Fibroblast of skin of left biceps (primary cell): ENCODE results near the gene NLRC4.
"Not testable (repeated sequence)": the region's sequence is repeated elsewhere in the genome, so short reads cannot be mapped to it uniquely, and the experiment has no call there.

Source experiments
- DNase-seq, 2 experiments: peaks; one replicate each; pipeline ENCODE4 v3.0.0-alpha.2; 2013; ENCODE audit warnings: low read depth in 2 of 2

NLRC4 gene

GRCh38 chr2:32242331-32242730 lies 22.4 kb downstream of the NLRC4 start:
- no peak for DNase-seq

DNA sequence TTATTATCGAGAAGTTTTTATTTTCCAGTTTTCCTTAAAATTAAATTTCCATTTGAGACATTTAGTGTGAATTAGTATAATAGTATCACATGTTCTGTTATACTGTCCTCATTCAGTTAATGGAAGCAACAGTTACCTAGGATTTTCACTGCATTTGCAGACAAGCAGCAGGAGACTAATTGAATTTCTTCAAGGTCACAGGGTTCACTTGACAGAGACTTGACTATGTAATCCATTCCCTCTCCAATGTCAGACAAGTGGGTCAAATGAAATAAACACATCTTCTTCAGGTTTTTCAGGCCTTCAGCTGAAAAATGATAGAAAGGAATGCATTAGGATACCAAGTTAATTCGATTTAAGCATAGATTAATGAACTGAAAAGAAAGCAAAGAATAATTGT lies 26.7 kb downstream of the NLRC4 start:
- DNase-seq: no peak

GRCh38 chr2:32237488-32237887 lies 27.2 kb downstream of the NLRC4 start:
- DNase-seq: no peak

DNA sequence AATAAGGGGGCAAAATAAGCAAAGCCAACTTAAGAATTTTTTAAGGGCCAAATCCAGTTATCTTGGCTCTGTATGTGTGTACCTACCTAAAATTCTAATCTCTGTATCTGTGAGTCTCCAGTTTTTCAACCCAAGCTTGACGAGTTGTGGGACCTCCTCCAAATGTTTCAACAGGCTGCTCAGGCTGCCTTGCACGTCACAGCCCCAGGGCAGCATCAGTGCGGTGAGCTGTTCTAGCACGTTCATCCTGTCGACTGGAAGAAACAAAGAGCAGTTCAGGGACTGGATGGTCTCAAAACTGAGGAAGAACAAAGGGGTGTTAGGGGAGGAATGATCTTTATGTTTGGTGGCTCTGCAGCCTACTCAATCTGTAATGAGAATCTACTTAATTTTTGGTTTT lies 29.4 kb downstream of the NLRC4 start:
- DNase-seq: no peak

- DNase-seq: no peak
Measured at GRCh38 chr2:32231959-32232358, 32.7 kb downstream of the NLRC4 start.

DNA sequence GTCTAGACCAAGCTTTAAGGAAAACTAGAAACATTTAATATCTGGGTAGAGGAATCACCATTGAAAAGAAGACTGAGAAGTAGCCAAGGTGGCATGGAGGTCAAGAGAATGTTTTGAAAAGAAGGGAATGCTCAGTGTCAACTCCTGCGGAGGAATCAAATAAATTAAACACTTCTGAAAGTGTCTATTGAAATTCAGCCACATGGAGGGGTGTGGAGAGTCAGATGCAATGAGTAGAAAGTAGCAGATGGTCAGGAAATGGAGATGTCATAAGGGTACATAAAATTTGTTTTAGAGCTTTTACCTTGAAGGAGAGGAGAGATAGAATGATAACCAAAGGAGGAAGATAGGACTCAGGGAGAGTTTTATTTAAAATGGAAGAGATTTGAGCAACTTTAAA lies 35.1 kb downstream of the NLRC4 start:
- no peak for DNase-seq

DNA sequence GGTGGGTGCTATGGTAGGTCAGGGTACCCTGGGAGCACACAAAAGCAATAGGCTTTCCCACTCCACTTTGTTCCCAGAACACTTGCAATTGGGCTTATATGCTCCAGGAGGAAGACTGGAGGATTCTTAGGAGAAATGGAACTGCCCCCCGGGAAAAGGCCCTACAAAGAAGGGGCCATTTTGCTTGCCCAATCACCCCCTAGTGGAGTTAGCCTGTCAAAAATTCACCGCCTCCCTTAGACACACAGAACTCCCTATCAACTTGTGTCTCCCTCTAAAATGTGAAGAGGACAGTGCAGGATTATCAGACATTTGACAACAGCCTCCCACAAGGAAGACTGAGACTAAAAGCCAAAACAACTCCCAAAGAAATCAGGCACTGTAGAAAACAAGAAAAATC lies 36.5 kb downstream of the NLRC4 start:
- no peak for DNase-seq

DNA sequence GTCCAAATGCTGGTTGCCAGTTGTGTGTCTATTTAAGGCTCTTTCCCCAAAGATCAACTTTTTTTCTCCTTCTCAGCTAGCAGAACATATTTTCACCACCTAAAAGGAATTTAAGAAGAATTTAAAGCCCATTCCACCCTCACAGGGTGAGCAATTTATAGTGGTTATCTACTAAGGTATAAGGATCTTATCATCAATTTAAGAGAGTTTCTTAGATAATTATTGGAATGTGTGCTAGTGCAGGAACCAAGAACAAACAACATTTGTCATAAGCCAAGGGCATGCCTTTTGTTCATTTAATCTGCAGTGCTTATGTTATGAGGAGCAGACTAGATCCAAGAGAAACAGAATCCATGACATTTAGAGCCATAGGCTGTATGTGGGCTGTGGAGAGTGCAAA lies 37.2 kb downstream of the NLRC4 start:
- DNase-seq: no peak

- no peak for DNase-seq
Measured at GRCh38 chr2:32222966-32223365, 41.7 kb downstream of the NLRC4 start.

DNA sequence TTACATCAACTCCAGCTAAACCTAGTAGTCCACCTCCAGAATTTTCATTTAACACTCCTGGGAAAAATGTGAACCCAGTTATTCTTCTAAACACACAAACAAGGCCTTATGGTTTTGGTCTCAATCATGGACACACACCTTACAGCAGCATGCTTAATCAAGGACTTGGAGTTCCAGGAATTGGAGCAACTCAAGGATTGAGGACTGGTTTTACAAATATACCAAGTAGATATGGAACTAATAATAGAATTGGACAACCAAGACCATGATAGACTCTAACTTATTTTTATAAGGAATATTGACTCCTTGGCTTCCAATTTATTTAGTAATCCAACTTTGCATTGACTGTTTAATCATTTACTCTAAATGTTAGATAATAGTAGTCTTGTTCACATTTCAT lies 44.2 kb downstream of the NLRC4 start:
- no peak for DNase-seq

DNA sequence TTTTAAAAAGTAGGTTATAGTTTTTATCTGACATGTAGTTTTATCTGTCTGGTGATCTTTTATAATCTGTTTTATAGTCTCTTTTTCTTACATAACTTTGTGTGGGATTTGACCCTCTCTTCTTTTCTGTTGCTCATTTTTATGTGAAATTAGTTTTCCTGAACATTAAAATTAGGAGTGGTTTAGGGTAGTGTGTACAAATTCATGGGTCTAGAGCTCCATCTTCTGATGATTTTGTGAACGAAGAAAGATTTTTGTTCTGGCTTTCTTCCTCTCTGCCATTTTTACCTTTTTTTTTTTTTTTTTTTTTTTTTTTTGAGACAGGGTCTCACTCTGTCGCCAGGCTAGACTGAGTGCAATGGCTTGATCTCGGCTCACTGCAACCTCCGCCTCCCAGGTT lies 52.4 kb downstream of the NLRC4 start:
- DNase-seq: no peak

DNA sequence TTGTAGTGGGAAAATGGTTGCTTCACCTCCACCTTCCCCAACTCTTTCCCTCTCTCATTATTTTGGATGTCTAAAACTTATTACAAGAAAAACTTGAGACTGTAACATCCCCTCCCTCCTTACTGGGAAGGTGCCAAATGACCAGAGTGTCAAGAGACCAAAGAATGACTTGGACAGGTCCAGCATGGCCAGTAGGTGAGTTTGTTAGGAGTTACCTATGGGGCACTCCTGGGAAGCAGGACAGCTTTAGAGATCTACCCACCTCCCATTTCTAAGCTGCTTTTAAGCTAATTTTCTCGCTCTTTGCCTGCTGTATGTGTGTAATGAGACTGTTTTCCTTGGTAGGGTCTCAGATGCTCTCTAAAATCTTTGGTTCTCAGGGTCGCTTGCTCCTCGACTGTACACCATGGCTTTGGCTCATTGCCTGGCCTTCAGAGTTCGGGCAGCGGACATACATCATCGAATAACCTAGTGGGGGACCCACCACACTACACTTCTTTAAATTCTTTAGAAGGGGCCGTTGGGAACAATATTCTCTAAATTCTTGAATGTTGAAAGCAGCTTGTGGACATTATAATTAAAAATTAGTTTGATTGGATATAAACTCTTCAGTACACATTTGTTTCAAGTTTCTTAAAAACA lies 53.8 kb downstream of the NLRC4 start:
- no peak for DNase-seq

GRCh38 chr2:32203428-32203827 lies 61.3 kb downstream of the NLRC4 start:
- DNase-seq: not testable (repeated sequence)

GRCh38 chr2:32200814-32201213 lies 63.9 kb downstream of the NLRC4 start:
- no peak for DNase-seq

- no peak for DNase-seq
Measured at GRCh38 chr2:32192418-32192817, 72.3 kb downstream of the NLRC4 start.

GRCh38 chr2:32189011-32189410 lies 75.7 kb downstream of the NLRC4 start:
- no peak for DNase-seq

DNA sequence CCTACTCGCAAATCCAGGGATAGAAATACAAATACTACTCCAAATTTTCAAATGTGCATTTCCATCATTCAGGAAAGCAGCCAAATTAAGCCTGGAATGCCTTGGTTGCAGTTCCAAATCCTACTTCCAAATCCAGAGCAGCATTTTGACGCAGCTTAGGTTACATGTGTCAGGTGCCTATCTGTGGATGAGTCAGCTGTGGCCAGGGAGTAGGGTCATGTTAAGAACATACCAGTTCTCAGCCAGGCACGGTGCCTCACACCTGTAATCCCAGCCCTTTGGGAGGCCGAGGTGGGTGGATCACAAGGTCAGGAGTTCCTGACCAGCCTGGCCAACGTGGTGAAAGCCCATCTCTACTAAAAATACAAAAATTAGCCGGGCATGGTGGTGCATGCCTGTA lies 82.0 kb downstream of the NLRC4 start:
- DNase-seq: no peak
